SHP77 treated with DMSO at 0.1 percent for 48 hours (cell line): Measurements from ENCODE around the gene SAMSN1.

Source experiments
- DNase-seq: peaks from one replicate; lab custom pipeline; 2025; lab: John Stamatoyannopoulos, UW

The SAMSN1 gene

GRCh38 chr21:14484188-14485009 lies 61.7 kb downstream of the SAMSN1 start:
- no peak for DNase-seq

- DNase-seq, result no peak
Observed at GRCh38 chr21:14483296-14483695, 62.8 kb downstream of the SAMSN1 start.

- no peak for DNase-seq
Observed at GRCh38 chr21:14482165-14482564, 64.0 kb downstream of the SAMSN1 start.

GRCh38 chr21:14480411-14481031 lies 65.6 kb downstream of the SAMSN1 start:
- DNase-seq, result no peak

- DNase-seq, result no peak
Observed at GRCh38 chr21:14479241-14479786, 66.8 kb downstream of the SAMSN1 start.

GRCh38 chr21:14477841-14478240 lies 68.3 kb downstream of the SAMSN1 start:
- DNase-seq, result no peak

GRCh38 chr21:14477133-14477532 lies 69.0 kb downstream of the SAMSN1 start:
- no peak for DNase-seq

- no peak for DNase-seq
Observed at GRCh38 chr21:14474995-14475394, 71.1 kb downstream of the SAMSN1 start.

GRCh38 chr21:14469641-14470040 lies 76.5 kb downstream of the SAMSN1 start:
- no peak for DNase-seq

GRCh38 chr21:14466715-14467114 lies 79.4 kb downstream of the SAMSN1 start:
- no peak for DNase-seq

GRCh38 chr21:14457762-14458161 lies 88.4 kb downstream of the SAMSN1 start:
- DNase-seq, result no peak

- DNase-seq, result no peak
Observed at GRCh38 chr21:14456911-14457310, 89.2 kb downstream of the SAMSN1 start.

GRCh38 chr21:14454016-14455009 lies 91.8 kb downstream of the SAMSN1 start:
- DNase-seq, result no peak

GRCh38 chr21:14453339-14454015 lies 92.6 kb downstream of the SAMSN1 start:
- DNase-seq, result no peak

GRCh38 chr21:14452727-14453241 lies 93.3 kb downstream of the SAMSN1 start:
- DNase-seq, result no peak

GRCh38 chr21:14452031-14452726 lies 93.9 kb downstream of the SAMSN1 start:
- DNase-seq, result no peak

- DNase-seq, result no peak
Observed at GRCh38 chr21:14451546-14451945, 94.6 kb downstream of the SAMSN1 start.

- no peak for DNase-seq
Observed at GRCh38 chr21:14448784-14449183, 97.3 kb downstream of the SAMSN1 start.

- DNase-seq, result no peak
Observed at GRCh38 chr21:14438211-14438610, 107.9 kb downstream of the SAMSN1 start.

GRCh38 chr21:14435423-14435822 lies 110.7 kb downstream of the SAMSN1 start:
- DNase-seq, result no peak
